GM12872 (cell line): ENCODE data around the gene AGR3.

Experiments
- TF ChIP-seq, protein P1 (sequence below): IDR thresholded peaks from 3 replicates; pipeline ENCODE4 v1.5.1; 2011; ENCODE audit warnings: low read depth, mild to moderate bottlenecking, low read length, moderate library complexity; ENCODE audit not compliant: insufficient read depth

The AGR3 gene

DNA sequence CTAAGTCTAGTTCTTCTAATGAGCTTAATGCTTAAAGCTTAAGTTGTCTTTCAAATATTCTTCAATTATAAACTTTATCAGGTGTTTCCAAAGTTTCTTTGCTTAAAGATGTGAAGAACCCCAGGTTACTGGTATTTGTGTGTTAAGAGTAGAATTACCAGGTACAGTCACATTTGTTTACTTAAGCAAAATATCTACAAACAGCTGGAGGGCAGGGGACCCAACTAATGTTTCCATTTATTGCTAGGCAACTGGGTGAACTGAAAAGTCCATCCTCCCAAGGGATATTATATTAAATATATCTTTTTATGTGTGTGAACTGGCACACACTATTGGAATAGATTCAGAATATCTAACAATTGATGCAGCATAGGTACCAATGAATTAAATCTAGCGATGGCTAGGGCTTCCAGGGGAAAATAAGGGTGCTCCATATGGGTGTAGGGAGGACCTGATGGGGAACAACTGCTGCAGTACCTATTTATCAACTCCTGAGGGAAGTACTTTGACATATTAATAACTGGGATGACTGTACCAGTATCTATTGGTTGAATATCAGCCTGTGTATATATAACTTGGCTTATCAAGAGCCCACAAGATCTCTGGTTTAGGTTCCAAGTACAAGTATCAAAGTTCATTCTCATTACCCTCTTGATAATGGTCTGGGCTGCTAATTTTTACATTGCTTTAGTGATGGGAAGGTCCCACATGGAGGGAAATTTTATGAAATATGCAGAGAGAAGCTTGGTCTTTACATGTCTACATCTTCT lies 10.3 kb upstream of the AGR3 start:
- TF ChIP-seq, protein P1, sequence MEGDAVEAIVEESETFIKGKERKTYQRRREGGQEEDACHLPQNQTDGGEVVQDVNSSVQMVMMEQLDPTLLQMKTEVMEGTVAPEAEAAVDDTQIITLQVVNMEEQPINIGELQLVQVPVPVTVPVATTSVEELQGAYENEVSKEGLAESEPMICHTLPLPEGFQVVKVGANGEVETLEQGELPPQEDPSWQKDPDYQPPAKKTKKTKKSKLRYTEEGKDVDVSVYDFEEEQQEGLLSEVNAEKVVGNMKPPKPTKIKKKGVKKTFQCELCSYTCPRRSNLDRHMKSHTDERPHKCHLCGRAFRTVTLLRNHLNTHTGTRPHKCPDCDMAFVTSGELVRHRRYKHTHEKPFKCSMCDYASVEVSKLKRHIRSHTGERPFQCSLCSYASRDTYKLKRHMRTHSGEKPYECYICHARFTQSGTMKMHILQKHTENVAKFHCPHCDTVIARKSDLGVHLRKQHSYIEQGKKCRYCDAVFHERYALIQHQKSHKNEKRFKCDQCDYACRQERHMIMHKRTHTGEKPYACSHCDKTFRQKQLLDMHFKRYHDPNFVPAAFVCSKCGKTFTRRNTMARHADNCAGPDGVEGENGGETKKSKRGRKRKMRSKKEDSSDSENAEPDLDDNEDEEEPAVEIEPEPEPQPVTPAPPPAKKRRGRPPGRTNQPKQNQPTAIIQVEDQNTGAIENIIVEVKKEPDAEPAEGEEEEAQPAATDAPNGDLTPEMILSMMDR: no peak

- TF ChIP-seq, protein P1: peak; percentile 37; the same call in 2 of the 3 replicates
Observed at GRCh38 chr7:16891338-16891737, 9.6 kb upstream of the AGR3 start.

DNA sequence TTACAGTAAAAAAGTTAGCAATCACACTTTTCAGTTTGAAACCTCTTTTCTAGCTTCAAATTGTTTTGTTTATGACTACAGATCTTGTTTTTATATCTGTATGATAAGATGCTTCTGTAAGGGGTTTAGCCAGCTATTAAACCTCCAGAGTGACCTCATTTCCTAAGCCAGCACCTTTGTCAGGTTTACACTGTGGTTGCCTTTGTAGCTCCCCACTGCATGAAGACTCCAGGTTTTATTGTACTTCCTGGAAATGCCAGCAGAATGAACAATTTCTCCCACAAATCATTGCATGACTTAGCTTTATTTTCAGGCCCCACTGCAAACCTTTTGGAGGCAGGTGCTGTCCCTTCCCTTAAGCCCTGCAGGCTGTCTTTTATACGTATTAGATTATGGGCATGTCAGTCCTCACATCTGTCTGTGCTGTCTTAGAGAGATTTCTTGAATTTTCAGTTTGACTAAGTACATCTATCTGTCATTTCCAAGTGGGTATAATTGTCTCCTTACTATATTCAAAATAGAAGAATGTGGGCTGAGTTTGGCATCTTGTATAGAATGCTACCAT lies 8.2 kb upstream of the AGR3 start:
- TF ChIP-seq, protein P1: no peak

- TF ChIP-seq, protein P1: no peak
Observed at GRCh38 chr7:16889305-16889704, 7.5 kb upstream of the AGR3 start.

GRCh38 chr7:16883918-16884317 lies 2.1 kb upstream of the AGR3 start:
- TF ChIP-seq, protein P1: no peak

GRCh38 chr7:16880554-16880953 lies 1.2 kb downstream of the AGR3 start:
- TF ChIP-seq, protein P1: no peak

- TF ChIP-seq, protein P1: no peak
Observed at GRCh38 chr7:16879181-16879580, 2.6 kb downstream of the AGR3 start.
